Liver (tissue), 9 donors: ENCODE measurements around the gene CLDN6. TPM values are rescaled to one million over a fixed set of nuclear protein-coding genes. Genes with fewer than 3 reads are reported as not detected.

Source experiments
- DNase-seq: peaks from one replicate; pipeline ENCODE4 v3.0.0-alpha.2; 2017; ENCODE audit warnings: low spot score
- H3K27ac ChIP-seq, 2 donors: one replicate each; pipeline ENCODE4 v1.7.0; 2013; ENCODE audit warnings: inconsistent platforms in 2 of 2, low read length in 2 of 2, control low read depth in 1 of 2, low read depth in 1 of 2, mild to moderate bottlenecking in 1 of 2
- H3K27me3 ChIP-seq, 4 donors: one replicate each; pipeline versions ENCODE4 v1.6.1 to v1.7.0; 2013; ENCODE audit warnings: low read length in 3 of 4, inconsistent platforms in 1 of 4, mild to moderate bottlenecking in 1 of 4, moderate library complexity in 1 of 4; ENCODE audit not compliant: control insufficient read depth in 4 of 4, insufficient read depth in 4 of 4
- H3K36me3 ChIP-seq, 4 donors: one replicate each; pipeline versions ENCODE4 v1.6.1 to v1.7.0; 2013; ENCODE audit warnings: low read length in 3 of 4, mild to moderate bottlenecking in 3 of 4, low read depth in 1 of 4, moderate library complexity in 1 of 4; ENCODE audit not compliant: control insufficient read depth in 4 of 4, insufficient read depth in 3 of 4
- H3K4me1 ChIP-seq, 4 donors: one replicate each; pipeline versions ENCODE4 v1.6.1 to v1.7.0; 2013; ENCODE audit warnings: low read length in 3 of 4, mild to moderate bottlenecking in 3 of 4, moderate library complexity in 1 of 4; ENCODE audit not compliant: control insufficient read depth in 4 of 4, insufficient read depth in 4 of 4
- H3K4me3 ChIP-seq, 3 donors: one replicate each; pipeline versions ENCODE4 v1.6.1 to v1.7.0; 2013; ENCODE audit warnings: low read length in 3 of 3, control low read depth in 1 of 3, low read depth in 1 of 3, mild to moderate bottlenecking in 1 of 3
- H3K9ac ChIP-seq, 2 donors: one replicate each; pipeline ENCODE4 v1.7.0; 2013; ENCODE audit warnings: low read length in 2 of 2, mild to moderate bottlenecking in 2 of 2, moderate library complexity in 2 of 2, control low read depth in 1 of 2, low read depth in 1 of 2
- H3K9me3 ChIP-seq, 4 donors: one replicate each; pipeline versions ENCODE4 v1.6.1 to v1.7.0; 2013; ENCODE audit warnings: low read length in 3 of 4; ENCODE audit not compliant: control insufficient read depth in 4 of 4
- CTCF ChIP-seq: fragments of 150-350 bp; IDR thresholded peaks from 2 replicates; pipeline ENCODE4 v1.5.1; 2017; ENCODE audit warnings: improper control_type of control experiment, low read depth, low read length; ENCODE audit not compliant: missing input control
- EGR1 ChIP-seq, 2 donors: IDR thresholded peaks; 2 replicates each; pipeline ENCODE4 v1.6.1; 2016 to 2018; ENCODE audit warnings: antibody characterized with exemption in 2 of 2, low read depth in 2 of 2
- FOXA1 ChIP-seq: IDR thresholded peaks from 2 replicates; pipeline ENCODE4 v1.6.1; 2016; ENCODE audit warnings: antibody characterized with exemption
- FOXA2 ChIP-seq: IDR thresholded peaks from 2 replicates; pipeline ENCODE4 v1.6.1; 2016; ENCODE audit warnings: antibody characterized with exemption
- GABPA ChIP-seq, 2 donors: IDR thresholded peaks in 1 of 2; conservative IDR thresholded peaks in 1 of 2; 2 replicates each; pipeline ENCODE4 v1.6.1; 2016; ENCODE audit warnings: antibody characterized with exemption in 2 of 2, mild to moderate bottlenecking in 1 of 2, moderate library complexity in 1 of 2
- HNF4A ChIP-seq, 2 donors: conservative IDR thresholded peaks; 2 replicates each; pipeline ENCODE4 v1.6.1; 2016; ENCODE audit warnings: antibody characterized with exemption in 2 of 2, mild to moderate bottlenecking in 2 of 2
- HNF4G ChIP-seq: IDR thresholded peaks from 2 replicates; pipeline ENCODE4 v1.6.1; 2016; ENCODE audit warnings: antibody characterized with exemption
- JUND ChIP-seq, 2 donors: IDR thresholded peaks; 2 replicates each; pipeline ENCODE4 v1.6.1; 2016; ENCODE audit warnings: antibody characterized with exemption in 2 of 2
- NR2F2 ChIP-seq: IDR thresholded peaks from 2 replicates; pipeline ENCODE4 v1.6.1; 2016; ENCODE audit warnings: antibody characterized with exemption
- RAD21 ChIP-seq, 2 donors: IDR thresholded peaks; 2 replicates each; pipeline ENCODE4 v1.6.1; 2016; ENCODE audit warnings: antibody characterized with exemption in 2 of 2, mild to moderate bottlenecking in 2 of 2
- REST ChIP-seq: IDR thresholded peaks from 2 replicates; pipeline ENCODE4 v1.6.1; 2016; ENCODE audit warnings: antibody characterized with exemption, mild to moderate bottlenecking
- RXRA ChIP-seq, 2 donors: IDR thresholded peaks; 2 replicates each; pipeline ENCODE4 v1.6.1; 2017 to 2018; ENCODE audit warnings: antibody characterized with exemption in 2 of 2, mild to moderate bottlenecking in 1 of 2
- SP1 ChIP-seq: IDR thresholded peaks from 2 replicates; pipeline ENCODE4 v1.6.1; 2018; ENCODE audit warnings: antibody characterized with exemption, mild to moderate bottlenecking
- TAF1 ChIP-seq: conservative IDR thresholded peaks from 2 replicates; pipeline ENCODE4 v1.6.1; 2016; ENCODE audit warnings: antibody characterized with exemption, mild to moderate bottlenecking
- YY1 ChIP-seq: IDR thresholded peaks from 2 replicates; pipeline ENCODE4 v1.6.1; 2016; ENCODE audit warnings: antibody characterized with exemption, mild to moderate bottlenecking
- WGBS: extraction: QIAGEN DNeasy Blood & Tissue Kit; methylation state at CpG from one replicate; pipeline ENCODE4 v1.1.7; 2013; 5-methylcytosine and 5-hydroxymethylcytosine counted together
- polyA plus RNA-seq, 2 donors: library from polyadenylated mRNA; stranded (reverse) in 1 of 2; unstranded in 1 of 2; fragments of 200-250 nt in 1 of 2; fragments of >200 nt in 1 of 2; fragmentation: Nextera tagmentation in 1 of 2; extraction: Ambion mirVana in 1 of 2; gene quantifications; one replicate each; pipeline versions ENCODE4 v1.2.1 to v1.2.3, GENCODE V29; 2013 to 2015
- total RNA-seq, 2 donors: library from RNA; depleted of rRNA; stranded (reverse); fragments of >200 nt; gene quantifications; one replicate each; pipeline ENCODE4 v1.2.3, GENCODE V29; 2014
- TF ChIP-seq, protein P1 (sequence below): IDR thresholded peaks from 2 replicates; pipeline ENCODE4 v1.6.1; 2016; ENCODE audit warnings: antibody characterized with exemption
- TF ChIP-seq, protein P2 (sequence below): IDR thresholded peaks from 2 replicates; pipeline ENCODE4 v1.6.1; 2016; ENCODE audit warnings: antibody characterized with exemption
- TF ChIP-seq, protein P3 (sequence below): IDR thresholded peaks from 2 replicates; pipeline ENCODE4 v1.6.1; 2016; ENCODE audit warnings: antibody characterized with exemption
- donor health status: healthy.
- donor health status: healthy.
- donor health status: healthy.
- donor health status: healthy.
- donor health status: healthy.

The CLDN6 gene
- total and polyA plus RNA-seq, 4 donors: 0.75 TPM; not detected in 3

GRCh38 chr16:3036726-3037315, 18.8 kb upstream of the CLDN6 start, which contains the start of gene BICDL2:
TSS of gene BICDL2 (minus strand) at chr16:3036944. CDS start at chr16:3035496, 1,448 bp downstream.
- Histone ChIP-seq H3K36me3 (no peaks in the 10 kb centered on the region), H3K4me1 (peaks cover 0 to 4% (median 0%) of the 10 kb centered on the region in 4 donors), H3K27me3 (peaks cover 0 to 8% (median 5%) of the 10 kb centered on the region in 4 donors), H3K4me3 (peak within 1 kb of the TSS in 1 of 3 donors; percentile 14), H3K9ac (no peak within 1 kb of the TSS), H3K9me3 (no peaks in the 10 kb centered on the region), H3K27ac (no peak within 1 kb of the TSS)
- 10% methylated on average over 44 of the region's 44 CpGs for WGBS
- no peak for DNase-seq
- no peak for TF ChIP-seq JUND (IDR thresholded peaks at IDR 0.05)
- TF ChIP-seq HNF4A (conservative IDR thresholded peaks at IDR 0.05): no peak
- no peak for TF ChIP-seq CTCF
- TF ChIP-seq HNF4G: no peak
- TF ChIP-seq TAF1: no peak
- TF ChIP-seq EGR1 (IDR thresholded peaks at IDR 0.05; ENCODE audit: low read depth in 2 of 2): no peak
- no peak for TF ChIP-seq RAD21 (IDR thresholded peaks at IDR 0.05)
- TF ChIP-seq, protein P1, sequence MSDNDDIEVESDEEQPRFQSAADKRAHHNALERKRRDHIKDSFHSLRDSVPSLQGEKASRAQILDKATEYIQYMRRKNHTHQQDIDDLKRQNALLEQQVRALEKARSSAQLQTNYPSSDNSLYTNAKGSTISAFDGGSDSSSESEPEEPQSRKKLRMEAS: no peak
- TF ChIP-seq, protein P2, sequence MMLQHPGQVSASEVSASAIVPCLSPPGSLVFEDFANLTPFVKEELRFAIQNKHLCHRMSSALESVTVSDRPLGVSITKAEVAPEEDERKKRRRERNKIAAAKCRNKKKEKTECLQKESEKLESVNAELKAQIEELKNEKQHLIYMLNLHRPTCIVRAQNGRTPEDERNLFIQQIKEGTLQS: no peak

DNA sequence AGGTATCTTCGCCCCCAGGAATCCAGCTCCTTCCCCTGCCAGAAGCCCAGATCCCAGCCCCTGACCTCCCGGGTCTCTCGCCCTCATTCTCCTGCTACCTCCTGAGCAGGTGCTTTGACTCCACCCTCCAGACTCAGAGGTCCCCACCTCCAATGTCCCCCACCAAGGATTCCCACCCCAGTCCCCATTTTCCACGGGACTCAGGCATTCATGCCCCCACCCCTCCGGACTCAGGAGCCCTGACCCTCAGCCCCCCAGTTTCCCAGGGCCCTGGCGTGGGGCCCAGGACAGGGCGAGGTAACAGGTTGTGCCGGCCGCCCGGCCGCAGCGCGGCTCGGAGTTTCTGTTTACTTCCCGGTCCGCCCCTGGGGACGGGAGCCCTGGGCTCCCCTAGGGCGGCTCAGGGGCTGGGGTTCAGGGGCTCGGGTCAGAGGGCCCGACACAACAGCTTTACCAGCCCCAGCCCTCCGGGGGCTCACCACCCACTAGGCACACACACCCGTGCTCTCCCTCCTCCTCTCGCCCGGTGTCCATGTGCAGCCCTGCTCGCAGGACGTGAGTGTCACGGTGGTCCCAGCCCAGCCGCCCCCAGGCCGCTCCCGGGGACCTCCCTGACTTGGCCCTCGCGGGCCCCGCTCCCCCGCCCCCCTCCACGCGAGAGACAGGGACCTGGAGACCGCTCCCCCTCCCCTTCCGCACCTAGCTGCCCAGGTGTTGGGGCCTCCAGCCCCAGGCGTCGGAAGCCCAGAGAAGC, 18.2 kb upstream of the CLDN6 start:
- 3% methylated on average over 40 of the region's 40 CpGs for WGBS
- peaks cover 0 to 8% (median 5%) of the 10 kb centered on the region in 4 donors for H3K27me3 ChIP-seq
- DNase-seq: no peak
- peak overlapping the region in 1 of 3 donors; percentile 14 for H3K4me3 ChIP-seq
- H3K9me3 ChIP-seq: no peaks in the 10 kb centered on the region
- no peaks in the 10 kb centered on the region for H3K36me3 ChIP-seq
- no peak for TF ChIP-seq RAD21 (IDR thresholded peaks at IDR 0.05)
- no peak for TF ChIP-seq EGR1 (IDR thresholded peaks at IDR 0.05; ENCODE audit: low read depth in 2 of 2)
- TF ChIP-seq CTCF: no peak
- no peak for TF ChIP-seq YY1
- TF ChIP-seq FOXA1: no peak
- no peak for TF ChIP-seq GABPA (IDR thresholded peaks at IDR 0.05 in 1 of 2, conservative IDR thresholded peaks at IDR 0.05 in 1 of 2)
- no peak for TF ChIP-seq REST
- no peak for TF ChIP-seq NR2F2
- TF ChIP-seq RXRA (IDR thresholded peaks at IDR 0.05): no peak
- no peak for TF ChIP-seq FOXA2
- TF ChIP-seq, protein P2: no peak
- no peak for TF ChIP-seq SP1
- TF ChIP-seq TAF1: no peak
- no peak for TF ChIP-seq HNF4G
- no peak for TF ChIP-seq JUND (IDR thresholded peaks at IDR 0.05)
- TF ChIP-seq, protein P3, sequence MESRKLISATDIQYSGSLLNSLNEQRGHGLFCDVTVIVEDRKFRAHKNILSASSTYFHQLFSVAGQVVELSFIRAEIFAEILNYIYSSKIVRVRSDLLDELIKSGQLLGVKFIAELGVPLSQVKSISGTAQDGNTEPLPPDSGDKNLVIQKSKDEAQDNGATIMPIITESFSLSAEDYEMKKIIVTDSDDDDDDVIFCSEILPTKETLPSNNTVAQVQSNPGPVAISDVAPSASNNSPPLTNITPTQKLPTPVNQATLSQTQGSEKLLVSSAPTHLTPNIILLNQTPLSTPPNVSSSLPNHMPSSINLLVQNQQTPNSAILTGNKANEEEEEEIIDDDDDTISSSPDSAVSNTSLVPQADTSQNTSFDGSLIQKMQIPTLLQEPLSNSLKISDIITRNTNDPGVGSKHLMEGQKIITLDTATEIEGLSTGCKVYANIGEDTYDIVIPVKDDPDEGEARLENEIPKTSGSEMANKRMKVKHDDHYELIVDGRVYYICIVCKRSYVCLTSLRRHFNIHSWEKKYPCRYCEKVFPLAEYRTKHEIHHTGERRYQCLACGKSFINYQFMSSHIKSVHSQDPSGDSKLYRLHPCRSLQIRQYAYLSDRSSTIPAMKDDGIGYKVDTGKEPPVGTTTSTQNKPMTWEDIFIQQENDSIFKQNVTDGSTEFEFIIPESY: no peak
- TF ChIP-seq HNF4A (conservative IDR thresholded peaks at IDR 0.05): no peak
- TF ChIP-seq, protein P1: no peak
- H3K9ac ChIP-seq: no peak overlapping the region
- H3K4me1 ChIP-seq: peaks cover 0 to 4% (median 0%) of the 10 kb centered on the region in 4 donors
- no peak overlapping the region for H3K27ac ChIP-seq
